DOHH2 (cell line): ENCODE results near the gene SLC7A6.

Source experiments
- H3F3A ChIP-seq: fragments of 200-600 bp; sonication (generic), shearing (Covaris generic); 2 replicates; pipeline ENCODE4 v1.6.0; 2016; ENCODE audit warnings: antibody characterized with exemption, mild to moderate bottlenecking; ENCODE audit not compliant: control insufficient read depth, insufficient read depth
- H3K27ac ChIP-seq: fragments of 200-600 bp; sonication (generic); 2 replicates; pipeline ENCODE4 v1.5.1; 2014; ENCODE audit warnings: low read depth, mild to moderate bottlenecking, low read length, moderate library complexity
- H3K27me3 ChIP-seq: fragments of 200-600 bp; sonication (generic); 2 replicates; pipeline ENCODE4 v1.6.1; 2014; ENCODE audit warnings: mild to moderate bottlenecking, low read length, mixed read lengths; ENCODE audit not compliant: control insufficient read depth
- H3K36me3 ChIP-seq: fragments of 200-600 bp; sonication (generic); 2 replicates; pipeline ENCODE4 v1.6.1; 2014; ENCODE audit warnings: mild to moderate bottlenecking, low read length, moderate library complexity, mixed read lengths; ENCODE audit not compliant: control insufficient read depth
- H3K4me1 ChIP-seq: fragments of 200-600 bp; sonication (generic); 2 replicates; pipeline ENCODE4 v1.6.1; 2014; ENCODE audit warnings: mild to moderate bottlenecking, low read length, mixed read lengths; ENCODE audit not compliant: control insufficient read depth
- H3K4me2 ChIP-seq: fragments of 200-600 bp; sonication (generic); 2 replicates; pipeline ENCODE4 v1.6.0; 2014; ENCODE audit warnings: mild to moderate bottlenecking, low read length, moderate library complexity
- H3K4me3 ChIP-seq: fragments of 200-600 bp; sonication (generic); 2 replicates; pipeline ENCODE4 v1.5.1; 2014; ENCODE audit warnings: mild to moderate bottlenecking, low read length, mixed read lengths
- H3K79me2 ChIP-seq: fragments of 200-600 bp; sonication (generic); 2 replicates; pipeline ENCODE4 v1.6.1; 2014; ENCODE audit warnings: mild to moderate bottlenecking, low read length, mixed read lengths; ENCODE audit not compliant: control insufficient read depth
- H3K9me2 ChIP-seq: fragments of 200-600 bp; sonication (generic); replicated peaks from 2 replicates; pipeline ENCODE4 v1.6.1; 2014; ENCODE audit warnings: mild to moderate bottlenecking, low read length, mixed read lengths; ENCODE audit not compliant: control insufficient read depth
- H3K9me3 ChIP-seq: fragments of 200-600 bp; sonication (generic); 2 replicates; pipeline ENCODE4 v1.6.1; 2014; ENCODE audit warnings: antibody characterized with exemption, low read length, mixed read lengths; ENCODE audit not compliant: control insufficient read depth, insufficient read depth
- H4K20me1 ChIP-seq: fragments of 200-600 bp; sonication (generic); 2 replicates; pipeline ENCODE4 v1.6.0; 2014; ENCODE audit warnings: low read depth, mild to moderate bottlenecking, antibody characterized with exemption, low read length, moderate library complexity; ENCODE audit not compliant: control insufficient read depth, insufficient read depth
- CTCF ChIP-seq: fragments of 200-600 bp; sonication (generic); IDR thresholded peaks from one replicate; pipeline ENCODE4 v1.5.1; 2014; ENCODE audit warnings: antibody characterized with exemption, mild to moderate bottlenecking, low read depth, low read length; ENCODE audit not compliant: poor library complexity, severe bottlenecking
- EZH2phosphoT487 ChIP-seq: fragments of 200-600 bp; sonication (generic); IDR thresholded peaks from 2 replicates; pipeline ENCODE4 v1.6.1; 2017; ENCODE audit warnings: borderline replicate concordance, mild to moderate bottlenecking, antibody characterized with exemption, low read length, moderate library complexity, mixed read lengths

Gene SLC7A6

GRCh38 chr16:68252383-68252782 is 11.9 kb upstream of the SLC7A6 start:
- Histone ChIP-seq H3K36me3 (peaks cover 7% of the 10 kb centered on the region), H3F3A (peaks cover under 1% of the 10 kb centered on the region; the same call in 1 of the 2 replicates), H3K27ac (no peak overlapping the region), H3K9me3 (no peaks in the 10 kb centered on the region), H3K79me2 (no peaks in the 10 kb centered on the region), H3K4me1 (peaks cover 26% of the 10 kb centered on the region), H3K9me2 (no peaks in the 10 kb centered on the region), H3K4me2 (no peak overlapping the region), H4K20me1 (no peaks in the 10 kb centered on the region), H3K27me3 (no peaks in the 10 kb centered on the region), H3K4me3 (no peak overlapping the region)
- TF ChIP-seq EZH2phosphoT487 (no peak), CTCF (no peak)

- H3K79me2 ChIP-seq = no peaks in the 10 kb centered on the region
- H3K27ac ChIP-seq = no peak overlapping the region
- H3K9me2 ChIP-seq = no peaks in the 10 kb centered on the region
- no peak overlapping the region for H3K4me2 ChIP-seq
- peaks cover 38% of the 10 kb centered on the region for H3K4me1 ChIP-seq
- TF ChIP-seq CTCF (no peak), EZH2phosphoT487 (no peak)
- H3K4me3 ChIP-seq = no peak overlapping the region
- no peaks in the 10 kb centered on the region for H3K9me3 ChIP-seq
- H3K36me3 ChIP-seq = peaks cover 7% of the 10 kb centered on the region
- H3K27me3 ChIP-seq = no peaks in the 10 kb centered on the region
- peaks cover 3% of the 10 kb centered on the region; the same call in 1 of the 2 replicates for H3F3A ChIP-seq
- no peaks in the 10 kb centered on the region for H4K20me1 ChIP-seq
Observed at GRCh38 chr16:68253721-68254120, 10.6 kb upstream of the SLC7A6 start.

- Histone ChIP-seq H3K36me3 (peaks cover 6% of the 10 kb centered on the region), H3F3A (peaks cover 3% of the 10 kb centered on the region; the same call in 1 of the 2 replicates), H3K79me2 (no peaks in the 10 kb centered on the region), H3K9me3 (no peaks in the 10 kb centered on the region), H3K4me1 (peaks cover 38% of the 10 kb centered on the region), H3K27me3 (no peaks in the 10 kb centered on the region), H3K27ac (no peak overlapping the region), H3K9me2 (no peaks in the 10 kb centered on the region), H4K20me1 (no peaks in the 10 kb centered on the region), H3K4me3 (no peak overlapping the region), H3K4me2 (no peak overlapping the region)
- TF ChIP-seq EZH2phosphoT487 (no peak), CTCF (no peak)
Observed at GRCh38 chr16:68255712-68256111, 8.6 kb upstream of the SLC7A6 start.
